ENCODE results near the gene HAVCR1. TPM values are rescaled to one million over a fixed set of nuclear protein-coding genes. Genes with fewer than 3 reads are reported as not detected.
"Not testable (repeated sequence)": the region's sequence is repeated elsewhere in the genome, so short reads cannot be mapped to it uniquely, and the experiment has no call there.

The HAVCR1 gene
- polyA plus RNA-seq, 5 donors: 0.24 to 1.5 (median 1.1) TPM

DNA sequence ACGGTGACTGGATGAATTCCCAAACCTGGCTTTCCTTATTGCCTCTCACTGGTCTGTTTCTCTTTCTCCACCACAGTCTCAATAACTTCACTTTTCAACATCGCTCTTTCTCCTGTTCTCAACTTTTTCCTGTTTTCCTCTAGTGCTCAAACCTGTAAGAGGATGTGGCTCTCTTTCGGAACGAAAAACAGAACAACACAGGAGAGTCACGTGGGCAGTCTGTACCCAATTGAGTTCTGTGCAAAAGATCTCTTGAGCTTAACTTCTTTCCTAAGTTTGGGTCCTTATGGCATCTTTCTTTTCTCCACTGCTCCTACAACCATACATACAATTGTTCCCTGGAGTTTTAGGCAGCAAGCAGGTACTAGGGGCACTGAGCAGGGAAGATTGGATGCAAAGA, 8.9 kb downstream of the HAVCR1 start:
- no peak for DNase-seq

DNA sequence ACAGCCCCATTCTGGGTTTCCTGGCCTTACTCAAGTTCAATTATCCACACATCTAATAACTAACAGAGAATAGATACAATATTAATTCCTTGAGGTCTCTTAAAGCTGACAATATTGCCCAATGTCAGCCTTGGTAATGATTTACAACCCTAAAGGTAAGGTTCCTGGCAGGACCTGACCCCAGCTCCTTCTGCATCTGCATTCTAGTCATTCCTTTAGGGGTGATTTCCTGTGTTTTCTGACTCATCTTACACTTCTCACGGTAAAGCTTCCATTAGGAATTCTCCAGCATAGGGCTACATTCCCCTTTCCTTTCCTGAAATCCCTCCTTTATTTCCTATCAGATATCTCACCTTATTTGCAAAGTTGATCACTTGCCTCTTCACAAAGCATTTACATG, 9.3 kb downstream of the HAVCR1 start:
- DNase-seq: no peak

GRCh38 chr5:157047898-157048297, 11.0 kb downstream of the HAVCR1 start:
- DNase-seq: no peak

- DNase-seq: not testable (repeated sequence)
Measured at GRCh38 chr5:157047016-157047415, 11.9 kb downstream of the HAVCR1 start.

- DNase-seq: no peak
Measured at GRCh38 chr5:157046041-157046440, 12.9 kb downstream of the HAVCR1 start.

GRCh38 chr5:157045601-157046000, 13.3 kb downstream of the HAVCR1 start:
- DNase-seq: no peak

- DNase-seq: no peak
Measured at GRCh38 chr5:157038568-157039187, 20.2 kb downstream of the HAVCR1 start.

GRCh38 chr5:157034106-157035072, 24.5 kb downstream of the HAVCR1 start:
- not testable (repeated sequence) for DNase-seq

DNA sequence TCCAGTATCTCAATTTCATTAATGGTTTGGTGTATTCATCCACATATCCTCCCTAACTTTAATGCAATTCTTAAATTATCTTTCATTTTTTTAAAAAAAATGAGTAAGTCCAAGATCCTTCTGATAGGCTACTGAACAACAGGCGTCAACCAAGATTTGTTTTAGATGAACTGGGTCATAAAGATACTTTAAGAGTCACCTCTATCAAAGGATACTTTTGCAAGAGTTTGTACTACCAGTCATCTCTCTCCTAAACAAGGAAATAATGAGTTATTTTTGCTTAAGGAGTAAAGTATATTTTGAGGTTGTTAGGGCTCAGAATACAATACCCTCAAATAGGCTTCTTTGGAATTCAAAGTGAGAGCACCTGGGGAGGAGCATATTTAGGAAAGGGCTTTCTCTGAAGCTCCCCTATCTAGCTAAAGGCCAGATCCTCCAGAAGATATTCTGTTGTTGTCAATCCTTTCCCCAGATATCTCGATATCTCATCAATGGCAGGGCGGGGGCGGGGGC, 25.8 kb downstream of the HAVCR1 start:
- no peak for DNase-seq

DNA sequence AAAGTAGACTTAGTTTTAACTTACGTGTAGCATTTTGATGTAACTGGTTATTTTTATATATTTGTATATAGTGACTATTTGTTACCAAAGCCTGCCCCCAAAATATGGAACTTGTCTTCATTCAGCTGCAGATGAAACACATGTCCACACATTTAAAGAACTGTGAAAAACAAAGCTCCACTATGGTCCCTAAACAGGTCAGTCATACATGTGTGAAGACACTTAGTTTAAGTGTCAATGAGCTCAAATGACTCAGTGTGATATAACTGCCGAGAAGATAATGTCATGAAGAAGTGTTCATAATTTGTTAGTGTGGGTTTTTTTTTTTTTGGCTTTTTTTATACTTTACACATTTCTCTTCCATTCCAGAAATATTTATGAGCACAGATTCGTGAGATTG, 28.2 kb downstream of the HAVCR1 start:
- DNase-seq: no peak

DNA sequence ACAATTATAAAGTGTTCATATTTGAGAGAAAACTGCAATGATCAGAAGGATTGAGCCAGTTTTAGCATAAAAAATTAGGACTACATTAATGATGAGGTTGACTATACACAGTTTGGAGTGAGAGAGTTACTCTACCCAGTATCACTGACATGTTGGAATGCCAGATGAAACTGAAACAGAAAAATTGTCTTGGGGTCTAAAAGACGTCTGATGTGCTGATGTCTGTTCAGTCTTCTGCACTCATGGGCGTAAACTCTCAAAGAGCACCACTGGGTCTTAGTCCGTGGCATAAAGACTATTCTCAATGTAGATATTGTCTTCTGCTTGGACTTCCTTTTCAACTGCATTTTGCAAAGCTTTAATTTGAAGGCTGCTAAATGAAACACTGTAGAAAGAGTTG, 29.5 kb downstream of the HAVCR1 start:
- no peak for DNase-seq

DNA sequence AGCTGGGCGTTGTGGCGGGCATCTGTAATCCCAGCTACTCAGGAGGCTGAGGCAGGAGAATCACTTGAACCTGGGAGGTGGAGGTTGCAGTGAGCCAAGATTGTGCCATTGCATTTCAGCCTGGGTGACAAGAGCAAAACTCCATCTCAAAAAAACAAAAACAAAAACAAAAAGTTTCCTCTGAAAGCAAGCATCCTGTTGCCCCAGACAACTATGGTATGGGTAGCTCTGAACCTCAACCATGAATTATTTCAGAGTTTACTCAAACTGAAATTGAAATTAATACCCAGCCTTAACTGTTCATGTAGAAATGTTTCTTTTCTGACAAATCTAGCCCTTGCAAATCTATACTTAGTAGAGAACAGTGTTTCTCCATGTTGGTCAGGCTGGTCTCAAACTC, 31.3 kb downstream of the HAVCR1 start:
- DNase-seq: not testable (repeated sequence)

- no peak for DNase-seq
Measured at GRCh38 chr5:157026789-157027424, 32.0 kb downstream of the HAVCR1 start.

DNA sequence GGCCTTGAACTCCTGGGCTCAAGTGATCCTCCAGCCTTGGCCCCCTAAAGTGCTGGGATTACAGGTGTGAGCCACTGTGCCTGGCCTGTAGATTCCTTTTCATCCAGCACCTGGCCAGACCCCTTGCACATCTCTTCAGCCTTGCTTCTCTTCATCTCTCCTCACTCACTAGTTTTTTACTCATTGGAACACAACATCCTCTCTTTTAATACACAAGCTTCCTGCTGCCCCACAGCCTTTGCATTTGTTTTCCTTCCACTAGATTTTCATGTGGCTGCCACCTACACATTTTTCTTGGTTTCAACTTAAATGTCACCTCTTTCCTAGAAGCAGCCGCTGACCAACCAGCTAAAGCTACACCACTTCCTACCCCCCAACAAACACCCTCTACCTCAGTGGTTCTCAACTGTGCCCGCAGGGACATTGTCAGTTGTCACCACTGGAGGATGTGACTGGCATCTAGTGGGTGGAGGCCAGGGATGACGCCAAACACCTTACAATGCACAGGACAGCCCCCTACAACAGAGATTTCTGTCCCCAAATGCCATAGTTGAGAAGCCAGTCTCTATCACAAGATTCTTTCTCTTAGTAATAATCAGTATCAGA, 33.7 kb downstream of the HAVCR1 start:
- DNase-seq: no peak

GRCh38 chr5:157024208-157024959, 34.5 kb downstream of the HAVCR1 start:
- no peak for DNase-seq

DNA sequence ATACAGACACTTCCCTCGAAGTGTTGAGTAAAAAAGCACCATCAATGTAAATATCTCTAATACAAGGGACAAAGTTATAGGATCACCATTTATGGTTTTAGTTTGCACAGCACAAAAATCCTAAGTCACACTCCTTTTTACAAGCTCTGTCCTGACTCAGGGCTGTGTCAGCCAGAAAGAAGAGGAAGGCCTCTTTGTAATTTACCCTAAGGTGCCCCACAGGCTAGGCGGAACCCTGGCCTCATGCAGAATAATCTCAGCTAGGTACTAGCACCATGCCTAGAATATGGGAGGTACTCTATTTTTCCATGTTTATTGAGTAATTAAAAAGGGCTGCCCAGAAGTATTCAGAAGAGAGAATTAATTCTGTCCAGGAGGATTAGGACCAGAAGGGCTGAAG, 36.9 kb downstream of the HAVCR1 start:
- no peak for DNase-seq

DNA sequence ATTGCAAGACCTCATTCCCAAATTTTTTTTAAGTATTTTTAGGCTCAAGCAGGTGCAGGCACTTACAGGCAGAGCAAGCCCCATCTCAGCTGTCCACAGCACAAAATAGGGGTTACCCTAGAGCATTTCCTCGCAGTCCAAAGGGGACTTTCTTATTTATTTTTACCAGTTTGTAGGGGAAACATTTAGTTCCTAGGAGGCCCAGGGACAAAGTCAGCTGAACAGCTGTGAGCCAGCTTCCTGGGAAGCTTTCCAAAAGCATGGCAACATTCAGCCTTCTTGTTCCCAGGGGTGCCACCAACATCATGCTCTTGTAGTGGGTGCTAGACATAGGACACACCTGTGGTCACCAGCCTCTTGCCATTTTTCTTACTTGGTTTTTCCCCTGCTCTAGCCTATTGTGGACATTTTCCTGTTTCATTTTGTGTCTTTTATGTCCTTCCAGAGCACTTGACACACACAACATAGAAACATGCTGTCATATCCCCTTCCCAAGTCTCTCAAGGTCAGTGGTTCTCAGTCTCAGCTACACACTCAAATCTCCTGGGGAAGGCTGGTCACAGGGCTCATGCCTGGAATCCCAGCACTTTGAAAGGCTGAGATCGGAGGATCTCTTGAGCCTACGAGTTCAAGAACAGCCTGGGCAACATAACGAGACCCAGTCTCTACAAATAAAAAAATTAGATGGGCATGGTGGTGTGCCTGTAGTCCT, 38.2 kb downstream of the HAVCR1 start:
- DNase-seq: no peak

DNA sequence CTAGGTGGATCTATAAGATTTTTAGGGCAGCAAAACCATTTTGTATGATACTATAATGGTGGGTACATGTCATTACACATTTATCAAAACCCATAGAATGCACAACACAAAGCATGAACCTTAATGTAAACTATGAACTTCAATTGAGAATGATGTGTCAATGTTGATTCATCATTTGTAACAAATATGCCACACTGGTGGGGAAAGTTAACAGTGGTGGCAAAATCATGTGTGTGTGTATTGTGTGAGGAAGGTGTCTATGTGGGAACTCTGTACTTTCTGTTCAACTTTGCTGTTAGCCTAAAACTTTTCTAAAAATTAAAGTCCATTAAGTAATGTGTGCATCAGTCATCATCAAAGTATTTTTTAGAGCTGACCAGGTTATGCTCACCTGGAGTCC, 38.9 kb downstream of the HAVCR1 start:
- DNase-seq: no peak

DNA sequence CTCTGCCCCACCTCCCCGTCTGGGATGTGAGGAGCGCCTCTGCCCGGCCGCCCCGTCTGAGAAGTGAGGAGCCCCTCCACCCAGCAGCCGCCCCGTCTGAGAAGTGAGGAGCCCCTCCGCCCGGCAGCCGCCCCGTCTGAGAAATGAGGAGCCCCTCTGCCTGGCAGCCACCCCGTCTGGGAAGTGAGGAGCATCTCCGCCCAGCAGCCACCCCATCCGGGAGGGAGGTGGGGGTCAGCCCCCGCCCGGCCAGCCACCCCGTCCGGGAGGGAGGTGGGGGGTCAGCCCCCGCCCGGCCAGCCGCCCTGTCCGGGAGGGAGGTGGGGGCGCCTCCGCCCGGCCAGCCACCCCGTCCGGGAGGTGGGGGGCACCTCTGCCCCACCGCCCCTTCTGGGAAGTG, 44.8 kb downstream of the HAVCR1 start:
- not testable (repeated sequence) for DNase-seq

DNA sequence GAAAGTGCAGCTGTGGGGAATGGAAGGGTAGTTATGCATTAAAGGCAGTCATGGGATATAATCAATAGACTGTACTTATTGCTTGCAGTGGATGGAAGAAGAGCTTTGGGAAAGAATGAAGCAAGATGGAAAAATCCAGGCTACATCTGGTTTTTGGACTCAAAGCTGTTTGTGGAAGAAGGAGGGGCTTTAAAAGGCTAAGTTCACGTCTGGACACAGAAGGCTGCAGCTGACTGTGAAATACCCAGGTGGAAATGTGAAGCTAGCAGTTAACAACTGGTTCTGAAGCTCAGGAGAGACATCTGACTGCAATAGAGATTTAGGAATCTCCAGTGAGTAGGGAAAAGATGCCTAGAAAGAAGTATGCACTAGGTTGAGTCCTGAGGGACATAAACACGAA, 52.7 kb downstream of the HAVCR1 start:
- DNase-seq: no peak

All from right lung (tissue), 5 donors.